GM18511 (cell line): ENCODE results near the gene ATXN1.

ENCODE experiments used
- ATAC-seq: cut with Tn5 transposase; IDR thresholded peaks from one replicate; pipeline ENCODE4 v1.9.1; 2021; ENCODE audit warnings: mild to moderate bottlenecking, moderate library complexity; ENCODE audit not compliant: unreplicated experiment

Gene ATXN1

DNA sequence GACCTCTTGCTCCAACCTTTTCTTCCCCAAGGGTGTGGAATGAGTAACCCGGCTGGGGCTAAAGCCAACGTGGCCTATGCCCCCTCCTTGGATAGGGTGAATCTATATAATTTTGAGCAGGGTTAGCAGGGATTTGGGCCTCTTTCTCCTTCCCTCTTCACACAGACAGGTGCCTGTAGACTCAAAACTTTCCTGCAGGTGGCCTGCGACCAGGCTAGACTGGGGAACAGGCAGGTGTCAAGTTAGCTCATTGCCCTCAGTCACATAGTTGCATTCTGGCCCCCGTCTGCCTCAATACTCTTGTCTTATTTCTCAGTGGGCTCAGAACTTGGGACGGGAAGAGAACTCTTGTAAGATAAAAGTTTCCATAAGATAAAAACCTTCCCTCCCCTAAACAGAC lies 243.0 kb downstream of the ATXN1 start:
- ATAC-seq: no peak

DNA sequence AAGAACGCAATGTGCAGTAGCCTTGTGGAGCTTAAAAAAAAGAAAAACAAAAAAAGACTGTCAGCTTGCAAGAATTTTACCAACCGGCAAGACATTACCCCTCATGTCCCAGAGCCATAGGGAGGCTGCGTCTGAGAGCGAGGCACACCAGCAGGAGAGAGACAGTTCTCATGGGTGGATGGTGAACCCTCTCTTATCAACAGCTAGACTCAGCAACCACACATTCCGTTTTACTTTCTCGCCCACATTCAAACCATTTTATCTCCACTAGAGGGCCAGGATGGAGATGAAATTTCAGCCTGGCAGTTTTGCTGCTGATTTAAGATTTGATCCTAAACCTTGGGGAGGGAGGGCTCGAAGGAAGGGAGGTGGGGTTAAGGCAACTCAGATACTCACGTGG lies 247.0 kb downstream of the ATXN1 start:
- no peak for ATAC-seq

DNA sequence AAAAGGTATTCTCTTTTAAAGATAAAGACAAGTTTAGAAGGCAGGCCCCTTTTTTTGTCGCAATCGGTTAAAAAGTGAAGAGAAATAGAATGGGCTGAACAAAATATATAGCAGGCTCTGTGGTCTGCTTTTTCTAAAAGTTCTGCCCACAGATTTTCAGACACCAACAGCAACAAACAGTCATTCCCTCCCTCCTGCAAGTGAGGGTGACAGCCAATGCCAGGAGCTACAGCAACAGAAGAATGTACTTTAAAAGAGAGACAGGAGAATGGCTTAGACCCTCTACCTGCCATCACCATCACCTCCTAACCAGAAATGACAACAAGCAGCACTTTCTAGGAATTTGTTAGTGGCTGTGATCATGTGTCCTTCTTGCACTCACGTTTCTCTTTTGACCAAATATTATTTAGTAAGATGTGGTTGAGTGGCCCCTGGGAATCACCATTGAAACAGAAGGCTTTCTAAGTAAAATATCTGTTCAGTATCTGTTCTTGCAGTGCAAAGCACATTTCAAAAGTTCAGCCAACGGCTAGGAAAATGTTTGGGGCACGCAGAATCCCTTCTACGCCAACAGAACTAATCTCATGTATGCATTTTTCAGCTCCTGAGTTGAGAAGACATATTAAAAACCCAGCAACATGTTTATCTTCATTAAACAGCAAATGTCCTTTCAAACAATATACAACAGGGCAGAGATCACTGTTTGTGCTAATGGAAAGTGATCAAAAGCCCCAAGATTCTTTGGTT lies 248.5 kb downstream of the ATXN1 start:
- ATAC-seq: peak; percentile 37

- peak; percentile 68 for ATAC-seq
These were observed 249.4 kb downstream of the ATXN1 start for GRCh38 chr6:16511723-16512489.

GRCh38 chr6:16511040-16511660 lies 250.1 kb downstream of the ATXN1 start:
- ATAC-seq: no peak

DNA sequence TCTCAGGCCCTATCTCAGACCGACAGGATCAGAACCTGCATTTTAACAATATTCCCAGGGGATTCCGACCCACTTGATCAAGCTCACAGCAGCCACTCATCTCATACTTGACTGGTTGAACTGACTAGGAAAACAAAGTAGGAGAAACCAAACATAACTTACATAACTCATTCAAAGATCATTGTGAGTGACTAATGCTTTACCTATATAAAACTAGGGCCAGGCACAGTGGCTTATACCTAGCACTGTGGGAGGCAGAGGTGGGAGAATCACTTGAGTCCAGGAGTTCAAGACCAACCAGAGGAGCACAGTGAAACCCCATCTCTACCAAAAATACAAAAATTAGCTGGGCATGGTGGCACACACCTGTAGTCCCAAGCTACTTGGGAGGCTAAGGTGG lies 251.0 kb downstream of the ATXN1 start:
- ATAC-seq: no peak

DNA sequence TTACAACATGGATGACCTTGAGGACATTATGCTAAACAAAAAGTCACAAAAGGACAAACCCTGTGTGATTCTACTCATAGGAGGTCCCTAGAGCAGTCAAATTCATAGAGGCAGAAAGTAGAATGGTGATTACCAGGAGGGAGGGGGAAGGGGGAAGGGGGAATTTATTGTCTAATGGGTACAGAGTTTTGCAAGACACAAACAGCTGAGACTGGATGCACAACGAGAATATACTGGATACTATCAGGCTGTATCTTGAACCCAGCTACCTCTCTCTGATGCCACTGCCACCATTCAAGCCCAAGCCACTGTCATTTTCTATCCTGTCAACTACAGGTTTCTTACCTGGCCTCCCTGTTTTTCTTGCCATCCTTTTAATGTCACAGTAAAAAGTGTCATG lies 252.3 kb downstream of the ATXN1 start:
- ATAC-seq: no peak

- no peak for ATAC-seq
These were observed 255.4 kb downstream of the ATXN1 start for GRCh38 chr6:16505711-16506357.

GRCh38 chr6:16504609-16505008 lies 256.7 kb downstream of the ATXN1 start:
- ATAC-seq: no peak

GRCh38 chr6:16503970-16504415 lies 257.3 kb downstream of the ATXN1 start:
- peak; percentile 83 for ATAC-seq

- ATAC-seq: peak; percentile 33
These were observed 258.0 kb downstream of the ATXN1 start for GRCh38 chr6:16503241-16503775.

- no peak for ATAC-seq
These were observed 262.3 kb downstream of the ATXN1 start for GRCh38 chr6:16498957-16499356.

GRCh38 chr6:16498237-16498636 lies 263.0 kb downstream of the ATXN1 start:
- ATAC-seq: no peak

GRCh38 chr6:16496991-16497801 lies 264.1 kb downstream of the ATXN1 start:
- no peak for ATAC-seq

GRCh38 chr6:16496210-16496609 lies 265.1 kb downstream of the ATXN1 start:
- ATAC-seq: no peak

GRCh38 chr6:16494793-16495192 lies 266.5 kb downstream of the ATXN1 start:
- ATAC-seq: peak; percentile 89

GRCh38 chr6:16493802-16494201 lies 267.5 kb downstream of the ATXN1 start:
- no peak for ATAC-seq

DNA sequence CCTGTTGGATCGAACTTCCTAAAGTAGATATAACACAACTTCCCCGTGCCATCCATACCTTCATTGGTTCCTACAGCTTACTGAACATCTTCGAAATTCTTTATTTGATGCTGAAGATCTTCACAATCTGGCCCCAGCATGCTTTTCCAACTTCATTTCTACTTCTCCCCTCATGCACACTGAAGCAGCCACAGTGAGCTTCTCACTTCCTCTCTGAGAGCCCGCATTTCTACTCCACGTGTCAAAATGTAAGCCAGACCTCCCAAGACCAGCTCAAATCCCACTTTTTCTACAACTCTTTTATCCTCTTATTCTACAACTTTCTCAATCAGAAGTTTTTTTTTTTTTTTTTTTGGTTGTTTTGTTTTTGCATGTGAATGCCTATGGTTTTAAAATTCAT lies 268.1 kb downstream of the ATXN1 start:
- ATAC-seq: peak; percentile 43

GRCh38 chr6:16491666-16492313 lies 269.5 kb downstream of the ATXN1 start:
- no peak for ATAC-seq

DNA sequence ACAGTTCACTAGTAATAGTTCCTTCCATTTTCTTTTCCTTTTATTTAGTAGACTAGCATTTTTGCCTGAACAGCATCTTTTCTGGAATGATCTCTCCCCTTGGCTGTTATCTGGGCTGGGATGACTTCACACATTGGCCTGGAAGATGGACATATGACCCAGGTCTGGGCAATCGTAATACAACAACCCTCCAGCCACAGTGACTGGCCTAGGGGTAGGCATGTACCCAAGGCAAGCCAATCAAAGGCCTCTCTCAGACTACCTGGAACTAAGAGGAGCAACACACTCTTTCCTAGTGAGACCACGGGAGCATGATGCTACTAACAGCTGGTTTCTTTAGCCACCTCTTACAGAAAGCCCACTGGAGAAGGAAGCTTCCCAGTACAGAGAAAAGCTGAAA lies 270.6 kb downstream of the ATXN1 start:
- no peak for ATAC-seq
